Peyer's patch (tissue), 4 donors: ENCODE results near the gene COX4I1.

Experiments
- CTCF ChIP-seq, 6 experiments: fragments of 450-650 bp in 4 of 6; fragments of 200-600 bp in 2 of 6; sonication (generic) in 1 of 6; IDR thresholded peaks; one replicate each; pipeline ENCODE4 v1.5.1; 2017 to 2019; ENCODE audit warnings: antibody characterized with exemption in 6 of 6, mild to moderate bottlenecking in 3 of 6, moderate library complexity in 1 of 6
- POLR2A ChIP-seq, 2 donors: fragments of 450-650 bp; IDR thresholded peaks; one replicate each; pipeline ENCODE4 v1.5.1; 2017; ENCODE audit warnings: antibody characterized with exemption in 2 of 2, mild to moderate bottlenecking in 2 of 2, moderate library complexity in 2 of 2

DNA sequence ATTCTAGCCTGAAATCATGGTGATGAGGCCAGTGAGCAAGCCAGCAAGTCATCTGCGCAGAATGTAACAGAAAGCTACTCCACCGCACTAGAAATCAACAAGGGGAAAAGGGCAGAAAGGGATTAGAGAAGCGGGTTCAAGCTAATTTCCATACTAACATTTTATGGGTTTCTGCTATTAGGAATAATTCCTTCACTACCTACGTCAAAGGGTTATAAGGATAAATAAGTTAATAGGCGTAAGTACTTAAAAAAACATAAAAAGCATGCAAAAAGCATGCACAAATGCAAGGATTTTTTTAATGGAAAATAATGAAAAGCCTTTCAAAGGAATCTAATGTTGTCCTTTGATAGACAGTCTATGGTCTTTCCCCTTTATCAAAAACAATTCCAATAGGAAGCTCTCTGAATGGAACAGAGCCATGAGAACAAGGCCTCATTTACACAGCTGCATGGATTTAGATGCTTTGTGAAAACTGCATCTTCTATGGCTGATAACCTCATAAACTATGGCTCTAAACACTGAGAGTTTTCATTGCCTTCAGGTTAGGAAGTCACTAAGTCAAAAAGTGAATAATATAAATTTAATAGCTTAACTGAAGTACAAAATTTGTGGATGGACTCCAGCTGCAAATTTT, 5.7 kb upstream of the COX4I1 start:
- TF ChIP-seq CTCF (IDR thresholded peaks at IDR 0.05), result no peak
- TF ChIP-seq POLR2A (IDR thresholded peaks at IDR 0.05), result no peak
